WTC11 (cell line): ENCODE data around the gene PARVG. TPM values are rescaled to one million over a fixed set of nuclear protein-coding genes. Genes with fewer than 3 reads are reported as not detected.

Experiments used
- ATAC-seq: fragments of 200-7000 bp; cut with Tn5 transposase; 2 replicates; pipeline ENCODE4 v1.10.0; 2021; ENCODE audit warnings: mild to moderate bottlenecking, moderate library complexity
- CTCF ChIA-PET: fragments of 300-600 bp; sonication (Branson Sonifier 250); formaldehyde crosslinking; loops from one replicate; lab custom pipeline; 2021; ENCODE audit warnings: antibody characterized with exemption; lab: Charles Lee
- POLR2A ChIA-PET: fragments of 350-600 bp; sonication (Branson Sonifier 250); formaldehyde crosslinking; loops from one replicate; lab custom pipeline; 2021; ENCODE audit warnings: antibody characterized with exemption; lab: Charles Lee
- DNase-seq: peaks from one replicate; pipeline ENCODE4 v3.0.0; 2021; ENCODE audit warnings: low spot score
- H3K27ac Mint-ChIP-seq: 2 replicates; pipeline ENCODE4 v1.8.0; 2021; ENCODE audit warnings: mixed read lengths
- H3K27me3 Mint-ChIP-seq: 2 replicates; pipeline ENCODE4 v1.8.0; 2021; ENCODE audit warnings: low read depth, mild to moderate bottlenecking, moderate library complexity, mixed read lengths
- H3K36me3 Mint-ChIP-seq: 2 replicates; pipeline ENCODE4 v1.8.0; 2021; ENCODE audit warnings: mixed read lengths
- H3K4me1 Mint-ChIP-seq: 2 replicates; pipeline ENCODE4 v1.8.0; 2022; ENCODE audit warnings: mixed read lengths
- H3K4me3 Mint-ChIP-seq: 2 replicates; pipeline ENCODE4 v1.8.0; 2021; ENCODE audit warnings: mild to moderate bottlenecking, moderate library complexity, mixed read lengths
- H3K9me3 Mint-ChIP-seq: 2 replicates; pipeline ENCODE4 v1.8.0; 2021; ENCODE audit warnings: mixed read lengths
- AR ChIP-seq: fragments of 250-450 bp; sonication (Bioruptor Pico); IDR thresholded peaks from 2 replicates; pipeline ENCODE4 v1.9.0; 2021; ENCODE audit warnings: mild to moderate bottlenecking
- ATF1 ChIP-seq: sonication (generic); formaldehyde crosslinking; IDR thresholded peaks from 2 replicates; pipeline ENCODE4 v1.8.1; 2023; ENCODE audit warnings: mild to moderate bottlenecking, moderate library complexity, missing genetic modification reagents
- CREM ChIP-seq: sonication (generic); formaldehyde crosslinking; IDR thresholded peaks from 2 replicates; pipeline ENCODE4 v1.8.1; 2022; ENCODE audit warnings: mild to moderate bottlenecking, missing genetic modification reagents, moderate library complexity
- EMX1 ChIP-seq: fragments of 250-450 bp; sonication (Bioruptor Pico); IDR thresholded peaks from 2 replicates; pipeline ENCODE4 v1.8.0; 2021; ENCODE audit warnings: mild to moderate bottlenecking
- GRHL2 ChIP-seq: fragments of 250-450 bp; sonication (Bioruptor Pico); IDR thresholded peaks from 2 replicates; pipeline ENCODE4 v1.8.0; 2022; ENCODE audit warnings: mild to moderate bottlenecking, moderate library complexity; ENCODE audit not compliant: insufficient replicate concordance, severe bottlenecking
- JAZF1 ChIP-seq: fragments of 250-450 bp; sonication (Bioruptor Pico); IDR thresholded peaks from 2 replicates; pipeline ENCODE4 v1.9.0; 2021; ENCODE audit warnings: moderate library complexity, mild to moderate bottlenecking, inconsistent platforms
- KAT7 ChIP-seq: sonication (generic); formaldehyde crosslinking; IDR thresholded peaks from 2 replicates; pipeline ENCODE4 v1.8.1; 2023; ENCODE audit warnings: missing genetic modification reagents, mild to moderate bottlenecking, borderline replicate concordance
- MXD4 ChIP-seq: fragments of 250-450 bp; sonication (Bioruptor Pico); IDR thresholded peaks from 2 replicates; pipeline ENCODE4 v1.8.0; 2021; ENCODE audit warnings: mild to moderate bottlenecking, moderate library complexity, borderline replicate concordance
- MYBL2 ChIP-seq: sonication (generic); formaldehyde crosslinking; IDR thresholded peaks from 2 replicates; pipeline ENCODE4 v1.8.1; 2023; ENCODE audit warnings: mild to moderate bottlenecking, moderate library complexity, missing genetic modification reagents
- ZNF317 ChIP-seq: sonication (generic); formaldehyde crosslinking; IDR thresholded peaks from 2 replicates; pipeline ENCODE4 v1.8.1; 2023; ENCODE audit warnings: low read depth, mild to moderate bottlenecking, moderate library complexity, missing genetic modification reagents, borderline replicate concordance
- ZNF396 ChIP-seq: fragments of 250-450 bp; sonication (Bioruptor Pico); IDR thresholded peaks from 2 replicates; pipeline ENCODE4 v1.8.0; 2021; ENCODE audit warnings: mild to moderate bottlenecking, moderate library complexity, borderline replicate concordance
- total RNA-seq: library from RNA; stranded (reverse); gene quantifications from 3 replicates; pipeline ENCODE4 v1.2.3, GENCODE V29; 2021
- TF ChIP-seq, protein P1 (sequence below): sonication (generic); formaldehyde crosslinking; IDR thresholded peaks from 2 replicates; pipeline ENCODE4 v1.8.1; 2022; ENCODE audit warnings: low read depth, mild to moderate bottlenecking, moderate library complexity, missing genetic modification reagents, borderline replicate concordance
- TF ChIP-seq, protein P2 (sequence below): sonication (generic); formaldehyde crosslinking; IDR thresholded peaks from 2 replicates; pipeline ENCODE4 v1.8.1; 2022; ENCODE audit warnings: missing genetic modification reagents, borderline replicate concordance
- TF ChIP-seq, protein P3 (sequence below): fragments of 250-450 bp; sonication (Bioruptor Pico); conservative IDR thresholded peaks from 2 replicates; pipeline ENCODE4 v1.9.0; 2021; ENCODE audit warnings: mild to moderate bottlenecking
- TF ChIP-seq, protein P4 (sequence below): sonication (generic); formaldehyde crosslinking; IDR thresholded peaks from 2 replicates; pipeline ENCODE4 v1.8.1; 2023; ENCODE audit warnings: mild to moderate bottlenecking, missing genetic modification reagents, moderate library complexity

Gene PARVG
- total RNA-seq, 1 experiment from 2014 or later = 0.94 TPM

DNA sequence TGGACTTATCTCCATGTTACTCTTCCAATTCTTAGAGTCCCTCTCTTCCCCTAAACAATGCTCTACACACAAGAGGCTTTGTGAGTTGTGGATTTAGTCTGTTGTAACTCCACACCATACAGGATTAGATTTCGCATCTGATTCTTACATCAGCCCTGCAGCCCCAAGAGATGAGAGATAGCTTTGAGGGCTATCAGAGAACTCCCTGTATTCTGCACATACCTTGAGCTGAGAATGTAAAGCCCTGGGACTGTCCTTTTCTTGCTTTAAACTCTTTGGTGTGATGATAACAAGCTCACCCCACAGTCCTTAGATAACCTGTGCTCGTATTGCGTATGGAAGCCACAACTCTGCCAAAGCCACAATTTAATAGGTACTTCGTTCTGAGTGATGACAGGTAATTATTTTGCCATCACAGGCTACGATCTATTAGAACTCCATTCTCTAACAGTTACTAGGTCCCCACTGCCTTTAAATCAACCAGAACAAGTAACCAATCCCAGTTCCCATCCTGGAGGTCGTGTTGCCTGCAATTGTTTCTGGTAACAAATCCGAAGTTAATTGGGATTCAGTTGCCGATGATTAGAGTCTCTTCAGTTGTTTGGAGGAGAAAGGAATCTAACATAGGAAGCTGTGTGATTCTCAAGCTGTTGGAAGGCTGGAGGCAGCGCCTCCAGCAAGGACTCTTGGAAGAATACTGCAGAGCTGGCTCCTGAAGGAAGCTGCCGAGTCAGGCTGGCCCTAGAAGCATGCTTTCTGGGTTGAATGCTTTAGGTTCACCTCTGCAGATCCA lies 1.3 kb upstream of the PARVG start:
- Mint-ChIP-seq H3K27me3 (no peaks in the 10 kb centered on the region), H3K4me3 (no peak overlapping the region), H3K27ac (no peak overlapping the region), H3K36me3 (no peaks in the 10 kb centered on the region), H3K4me1 (peaks cover 14% of the 10 kb centered on the region), H3K9me3 (no peaks in the 10 kb centered on the region)
- ATAC-seq (no peak), DNase-seq (no peak)
- no peak for TF ChIP-seq JAZF1 (CRISPR knock-in tag)
- TF ChIP-seq, protein P1, sequence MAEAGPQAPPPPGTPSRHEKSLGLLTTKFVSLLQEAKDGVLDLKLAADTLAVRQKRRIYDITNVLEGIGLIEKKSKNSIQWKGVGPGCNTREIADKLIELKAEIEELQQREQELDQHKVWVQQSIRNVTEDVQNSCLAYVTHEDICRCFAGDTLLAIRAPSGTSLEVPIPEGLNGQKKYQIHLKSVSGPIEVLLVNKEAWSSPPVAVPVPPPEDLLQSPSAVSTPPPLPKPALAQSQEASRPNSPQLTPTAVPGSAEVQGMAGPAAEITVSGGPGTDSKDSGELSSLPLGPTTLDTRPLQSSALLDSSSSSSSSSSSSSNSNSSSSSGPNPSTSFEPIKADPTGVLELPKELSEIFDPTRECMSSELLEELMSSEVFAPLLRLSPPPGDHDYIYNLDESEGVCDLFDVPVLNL (CRISPR knock-in tag) = no peak
- TF ChIP-seq, protein P2, sequence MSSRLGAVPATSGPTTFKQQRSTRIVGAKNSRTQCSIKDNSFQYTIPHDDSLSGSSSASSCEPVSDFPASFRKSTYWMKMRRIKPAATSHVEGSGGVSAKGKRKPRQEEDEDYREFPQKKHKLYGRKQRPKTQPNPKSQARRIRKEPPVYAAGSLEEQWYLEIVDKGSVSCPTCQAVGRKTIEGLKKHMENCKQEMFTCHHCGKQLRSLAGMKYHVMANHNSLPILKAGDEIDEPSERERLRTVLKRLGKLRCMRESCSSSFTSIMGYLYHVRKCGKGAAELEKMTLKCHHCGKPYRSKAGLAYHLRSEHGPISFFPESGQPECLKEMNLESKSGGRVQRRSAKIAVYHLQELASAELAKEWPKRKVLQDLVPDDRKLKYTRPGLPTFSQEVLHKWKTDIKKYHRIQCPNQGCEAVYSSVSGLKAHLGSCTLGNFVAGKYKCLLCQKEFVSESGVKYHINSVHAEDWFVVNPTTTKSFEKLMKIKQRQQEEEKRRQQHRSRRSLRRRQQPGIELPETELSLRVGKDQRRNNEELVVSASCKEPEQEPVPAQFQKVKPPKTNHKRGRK (CRISPR knock-in tag) = no peak
- TF ChIP-seq EMX1 (CRISPR knock-in tag) = no peak
- no peak for TF ChIP-seq GRHL2
- no peak for TF ChIP-seq ZNF317
- TF ChIP-seq AR = no peak
- no peak for TF ChIP-seq ATF1
- TF ChIP-seq KAT7 (CRISPR knock-in tag) = no peak
- TF ChIP-seq, protein P3, sequence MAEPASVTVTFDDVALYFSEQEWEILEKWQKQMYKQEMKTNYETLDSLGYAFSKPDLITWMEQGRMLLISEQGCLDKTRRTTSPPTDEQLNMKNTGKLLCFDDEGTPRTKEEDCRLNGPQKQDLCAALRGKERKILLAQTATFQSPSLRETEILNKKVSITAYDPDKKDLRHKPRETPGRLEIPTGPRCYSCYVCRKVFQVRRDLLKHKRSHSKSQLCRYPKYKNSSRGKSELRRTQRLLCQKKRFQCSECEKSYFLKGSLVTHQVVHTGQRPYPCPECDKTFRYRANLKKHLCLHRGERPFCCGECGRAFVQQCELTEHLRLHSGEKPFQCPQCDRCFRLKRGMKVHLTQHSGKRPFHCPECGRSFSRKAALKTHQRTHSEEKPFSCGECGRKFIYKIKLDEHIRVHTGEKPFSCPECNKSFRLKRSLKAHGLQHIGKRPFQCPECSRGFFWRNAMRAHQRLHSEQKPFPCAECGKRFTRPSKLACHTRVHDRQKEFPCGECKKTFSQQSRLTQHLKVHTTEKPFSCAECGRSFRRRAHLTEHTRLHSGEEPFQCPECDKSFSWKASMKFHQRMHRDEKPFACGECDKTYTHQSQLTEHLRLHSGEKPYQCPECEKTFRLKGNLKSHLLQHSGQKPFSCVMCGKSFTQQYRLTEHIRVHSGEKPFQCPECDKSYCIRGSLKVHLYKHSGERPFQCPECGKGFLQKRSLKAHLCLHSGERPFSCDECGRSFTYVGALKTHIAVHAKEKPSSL (CRISPR knock-in tag) = no peak
- TF ChIP-seq, protein P4, sequence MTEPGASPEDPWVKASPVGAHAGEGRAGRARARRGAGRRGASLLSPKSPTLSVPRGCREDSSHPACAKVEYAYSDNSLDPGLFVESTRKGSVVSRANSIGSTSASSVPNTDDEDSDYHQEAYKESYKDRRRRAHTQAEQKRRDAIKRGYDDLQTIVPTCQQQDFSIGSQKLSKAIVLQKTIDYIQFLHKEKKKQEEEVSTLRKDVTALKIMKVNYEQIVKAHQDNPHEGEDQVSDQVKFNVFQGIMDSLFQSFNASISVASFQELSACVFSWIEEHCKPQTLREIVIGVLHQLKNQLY (CRISPR knock-in tag) = no peak
- ChIA-PET CTCF (interaction anchor here (1.0 to 1.9 kb wide), 7 partner anchors 8 to 506 kb away, joined by 3 to 5 read pairs (median 4); no protein-coding TSS in a partner anchor), POLR2A (no interaction called here)

DNA sequence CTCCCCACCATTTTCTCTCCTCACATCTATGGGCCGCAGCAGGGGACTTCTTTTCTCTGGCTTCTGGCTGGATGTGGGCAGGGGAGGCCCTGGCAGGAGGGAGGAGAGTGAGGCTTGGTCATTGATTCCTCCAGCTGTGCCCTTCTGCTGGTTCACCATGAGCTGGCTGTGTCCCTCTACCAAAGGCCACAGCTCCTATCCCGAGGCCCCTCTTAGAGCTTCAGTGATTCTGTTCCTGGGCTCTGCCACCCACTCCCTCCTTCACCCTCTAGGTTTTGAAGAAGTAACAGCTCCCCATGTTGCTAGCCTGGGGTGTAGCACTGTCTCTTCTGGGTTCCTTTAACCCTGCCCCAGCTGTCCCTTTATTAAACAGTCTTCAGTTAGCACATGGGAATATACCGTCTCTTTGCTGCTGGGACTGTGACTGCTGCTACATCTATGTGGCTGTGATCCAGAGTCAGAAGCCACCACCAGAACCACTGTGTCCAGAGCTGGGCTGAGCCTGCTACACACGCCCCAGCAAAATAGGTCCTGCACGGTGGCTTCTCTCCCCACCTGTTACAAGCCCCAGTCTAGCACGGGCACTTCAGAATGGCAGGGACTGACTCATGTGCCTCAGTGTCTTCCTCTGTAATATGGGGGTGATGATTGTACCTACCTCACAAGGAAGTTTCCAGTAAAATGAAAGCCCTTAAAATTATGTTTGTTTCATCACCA lies 578 bp upstream of the PARVG start:
- TF ChIP-seq CREM (CRISPR knock-in tag) (no peak), ZNF396 (CRISPR knock-in tag) (no peak), MXD4 (CRISPR knock-in tag) (no peak), MYBL2 (CRISPR knock-in tag) (no peak)
- ATAC-seq (no peak), DNase-seq (no peak)
- no peaks in the 10 kb centered on the region for H3K27me3 Mint-ChIP-seq
- H3K4me1 Mint-ChIP-seq = peaks cover 14% of the 10 kb centered on the region
- H3K36me3 Mint-ChIP-seq = no peaks in the 10 kb centered on the region
- ChIA-PET POLR2A (interaction anchor here (0.6 kb wide), 1 partner anchor 107 kb away, joined by 3 read pairs; no protein-coding TSS in a partner anchor), CTCF (interaction anchor here (1.0 to 1.9 kb wide), 10 partner anchors 9 to 505 kb away, joined by 3 to 6 read pairs (median 4); no protein-coding TSS in a partner anchor)
- H3K9me3 Mint-ChIP-seq = no peaks in the 10 kb centered on the region
- no peak overlapping the region for H3K27ac Mint-ChIP-seq
- no peak overlapping the region for H3K4me3 Mint-ChIP-seq
